ENCODE results near the gene MGA. TPM values are rescaled to one million over a fixed set of nuclear protein-coding genes. Genes with fewer than 3 reads are reported as not detected.

Gene MGA
- polyA plus RNA-seq, 3 donors: 36.2 to 40.8 (median 39.2) TPM

DNA sequence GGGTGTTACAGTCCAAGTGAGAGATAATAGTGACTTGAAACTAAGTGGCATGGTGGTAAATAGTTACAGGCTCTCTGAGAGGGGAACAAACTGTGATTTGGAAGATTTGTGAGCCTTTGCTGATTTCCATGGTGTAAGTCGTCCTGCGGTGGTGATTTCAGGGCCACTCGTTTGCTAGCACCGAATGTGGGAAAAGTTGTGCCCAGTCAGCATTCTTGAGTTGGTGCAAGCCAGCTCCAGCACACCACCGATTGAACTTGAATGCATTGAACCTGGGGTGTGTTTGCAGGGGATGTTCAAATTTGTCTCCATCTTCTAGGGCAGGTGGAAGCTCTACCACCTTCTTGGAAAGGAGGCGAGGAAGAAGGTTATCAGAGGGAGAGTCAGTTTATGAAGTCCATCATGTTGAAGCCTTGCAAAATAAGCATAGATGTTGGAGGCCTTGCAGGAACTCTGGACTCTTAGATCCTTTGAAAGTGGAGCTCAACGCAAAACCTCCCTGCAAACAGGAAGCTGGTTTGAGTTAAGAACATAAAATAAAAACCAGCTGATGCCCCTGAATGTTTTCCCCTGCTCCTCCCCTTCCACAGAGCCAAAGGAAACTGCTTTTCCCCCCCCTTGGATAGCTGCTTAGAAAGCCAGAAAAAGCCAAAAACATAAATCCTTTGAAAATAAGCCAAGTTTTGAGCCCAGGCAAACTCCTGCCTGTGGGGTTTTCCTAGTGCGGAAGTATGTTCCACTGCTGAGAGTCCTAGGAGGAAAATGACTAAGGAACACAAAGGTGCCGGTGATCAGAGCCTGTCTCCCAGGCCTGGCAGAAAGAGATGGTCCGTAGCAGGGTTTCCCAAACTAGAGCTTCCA lies 136.0 kb downstream of the MGA start:
- peak in 5 of 11 donors; percentile 33 to 45 (median 43) for DNase-seq (ENCODE audit: extremely low read depth in 1 of 11, low read depth in 9 of 11, low spot score in 4 of 11)

DNA sequence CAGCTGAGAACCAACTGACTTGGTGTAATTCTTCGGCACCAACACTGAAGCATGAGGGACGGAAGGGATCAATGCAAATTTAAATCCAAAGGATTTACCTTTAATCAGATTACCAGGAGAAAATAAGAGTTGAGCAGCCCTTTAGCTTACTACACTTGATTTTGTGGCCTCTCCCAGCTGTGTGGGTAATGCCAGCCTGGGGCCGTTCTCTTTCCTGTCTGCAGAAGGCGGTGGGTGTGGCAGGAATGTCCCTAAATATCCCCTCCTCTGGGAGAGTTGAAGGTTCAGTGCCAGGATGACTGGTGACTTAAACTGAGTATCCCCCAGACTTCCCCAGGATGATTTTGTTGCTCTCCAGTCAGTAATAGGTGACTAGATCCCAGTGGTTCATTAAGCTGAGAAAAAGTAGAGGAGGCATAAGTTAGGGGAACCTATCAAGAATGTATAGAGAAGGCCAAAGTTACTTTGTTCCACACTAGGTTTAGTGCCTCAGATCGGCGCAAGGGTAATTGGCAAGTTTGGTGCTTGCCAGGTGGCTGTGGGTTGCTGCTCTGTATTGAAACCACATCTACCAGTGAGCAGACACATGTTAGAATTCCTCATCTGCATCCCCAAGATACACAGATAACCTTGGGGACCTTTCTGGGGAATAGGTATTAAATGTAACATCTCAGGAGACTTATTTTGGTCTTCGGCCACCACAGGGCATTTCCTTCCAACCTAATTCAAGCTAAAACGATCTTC lies 137.2 kb downstream of the MGA start:
- DNase-seq (ENCODE audit: extremely low read depth in 1 of 11, low read depth in 9 of 11, low spot score in 4 of 11): no peak

DNA sequence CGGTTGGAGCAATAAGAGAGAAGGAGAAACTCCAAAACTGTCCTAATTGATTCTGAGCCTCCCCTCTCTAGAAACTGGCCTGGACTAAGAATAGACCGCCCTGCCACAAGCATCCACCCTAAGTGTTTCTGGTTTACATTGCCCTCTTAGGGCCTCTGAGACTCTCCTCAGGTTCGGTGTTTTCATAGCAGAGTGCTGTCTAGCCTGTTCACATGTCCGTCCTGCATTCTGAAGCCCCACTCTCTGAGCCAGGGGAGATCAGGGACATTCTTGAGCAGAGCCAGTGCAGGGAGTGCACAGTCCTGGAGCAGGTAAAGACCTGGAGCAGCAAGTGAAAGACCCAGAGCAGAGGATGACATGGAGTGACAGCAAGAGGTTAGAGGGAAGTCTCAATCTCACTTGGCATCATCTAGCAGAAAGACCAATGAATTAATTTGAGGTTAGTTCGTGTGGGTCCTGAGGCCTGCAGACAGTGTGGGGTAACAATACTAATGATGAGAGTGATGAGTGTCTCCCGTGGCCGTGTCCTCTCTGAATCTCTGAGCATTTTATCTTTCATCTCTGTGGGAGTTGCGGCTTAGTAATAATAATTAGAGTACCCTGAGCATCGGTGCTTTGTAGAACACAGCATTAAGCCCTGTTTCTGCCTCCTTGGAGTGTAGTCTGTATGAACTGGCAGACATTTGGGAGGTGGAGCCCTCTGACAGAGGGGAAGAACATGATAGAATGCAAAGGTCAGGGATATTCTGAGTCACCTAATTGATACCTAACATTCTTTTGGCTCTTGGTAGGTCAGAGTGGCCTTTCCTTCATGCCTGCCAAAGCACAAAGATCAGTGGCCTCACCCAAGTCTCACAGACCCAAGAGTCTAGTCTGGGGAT lies 138.6 kb downstream of the MGA start:
- no peak for DNase-seq (ENCODE audit: extremely low read depth in 1 of 11, low read depth in 9 of 11, low spot score in 4 of 11)

DNA sequence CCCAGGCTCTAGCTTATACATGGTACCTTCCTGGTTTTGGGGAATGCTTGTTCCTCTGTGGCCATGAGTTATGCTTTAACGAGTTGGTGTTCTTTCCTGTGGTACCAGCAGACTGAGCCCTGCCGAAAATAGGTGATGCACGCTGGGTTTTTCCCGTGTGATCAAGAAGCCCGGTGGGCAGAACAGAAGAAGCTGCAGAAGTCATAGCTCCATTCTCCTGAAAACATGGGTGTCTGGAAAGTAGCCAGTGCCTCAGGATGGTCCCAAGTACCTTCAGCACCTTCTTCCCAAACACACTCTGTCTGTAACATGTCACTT lies 139.2 kb downstream of the MGA start:
- no peak for DNase-seq (ENCODE audit: extremely low read depth in 1 of 11, low read depth in 9 of 11, low spot score in 4 of 11)

DNA sequence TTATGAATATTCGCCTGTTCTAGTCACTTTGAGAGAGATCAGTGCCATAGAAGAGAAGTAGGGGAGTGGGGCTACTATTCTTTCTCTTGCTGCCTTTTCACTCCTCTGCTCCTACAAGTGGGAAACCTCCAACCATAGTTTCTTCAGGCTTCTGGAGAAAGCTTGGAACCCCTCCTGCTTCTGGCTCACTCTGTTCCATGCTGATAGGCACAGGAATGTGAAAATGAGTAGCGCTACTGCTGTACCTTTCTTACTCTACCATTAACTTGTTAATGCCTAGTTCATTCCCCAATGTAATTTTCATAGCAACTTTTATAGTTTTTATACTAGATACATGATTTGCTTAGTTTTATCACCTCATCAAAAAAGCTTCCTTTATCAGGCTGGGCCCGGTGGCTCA lies 141.0 kb downstream of the MGA start:
- DNase-seq (ENCODE audit: extremely low read depth in 1 of 11, low read depth in 9 of 11, low spot score in 4 of 11): no peak

GRCh38 chr15:41801850-41802455 lies 141.7 kb downstream of the MGA start:
- no peak for DNase-seq (ENCODE audit: extremely low read depth in 1 of 11, low read depth in 9 of 11, low spot score in 4 of 11)

GRCh38 chr15:41804361-41804760 lies 144.2 kb downstream of the MGA start:
- DNase-seq (ENCODE audit: extremely low read depth in 1 of 11, low read depth in 9 of 11, low spot score in 4 of 11): no peak

DNA sequence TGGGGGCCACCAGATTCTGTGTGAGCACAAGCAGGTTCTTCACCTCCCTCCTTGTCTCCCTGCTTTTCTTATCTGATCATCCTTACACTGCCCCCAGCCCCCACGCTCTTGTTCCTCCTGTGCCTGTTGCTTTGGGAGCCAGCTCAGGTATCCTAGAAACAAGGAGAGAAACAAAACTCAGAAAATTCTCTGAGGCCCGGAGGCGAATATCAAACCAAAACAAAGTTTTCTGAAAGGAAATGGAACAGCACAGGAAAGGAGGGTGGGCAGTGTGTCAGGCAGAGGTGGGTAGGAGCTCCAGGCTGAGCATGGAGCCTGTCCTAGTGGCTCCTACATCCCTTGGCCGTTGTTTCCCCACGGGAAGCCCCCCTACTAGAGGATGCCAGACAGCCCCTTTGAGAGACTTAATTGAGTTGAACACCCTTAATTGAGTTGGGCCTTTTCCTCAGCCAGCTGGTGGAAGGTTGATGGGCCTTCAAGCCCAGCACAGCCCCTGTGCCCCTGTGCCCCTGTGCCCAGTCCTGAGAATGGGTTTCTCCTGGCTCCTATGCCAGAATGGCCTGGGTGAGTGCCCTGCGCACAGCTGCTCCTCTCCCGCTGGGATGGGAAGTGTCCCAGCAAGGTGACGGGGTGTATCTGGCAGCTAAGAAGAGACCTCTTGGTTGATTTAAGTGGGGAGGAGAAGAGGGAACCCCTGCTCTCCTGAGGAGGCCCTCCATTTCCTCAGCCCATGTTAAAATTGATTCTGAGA lies 144.9 kb downstream of the MGA start:
- DNase-seq (ENCODE audit: extremely low read depth in 1 of 11, low read depth in 9 of 11, low spot score in 4 of 11): no peak

- no peak for DNase-seq (ENCODE audit: extremely low read depth in 1 of 11, low read depth in 9 of 11, low spot score in 4 of 11)
Observed at GRCh38 chr15:41805711-41806110, 145.5 kb downstream of the MGA start.

GRCh38 chr15:41806291-41807181 lies 146.3 kb downstream of the MGA start:
- DNase-seq (ENCODE audit: extremely low read depth in 1 of 11, low read depth in 9 of 11, low spot score in 4 of 11): no peak

GRCh38 chr15:41809121-41809520 lies 148.9 kb downstream of the MGA start:
- DNase-seq (ENCODE audit: extremely low read depth in 1 of 11, low read depth in 9 of 11, low spot score in 4 of 11): no peak

DNA sequence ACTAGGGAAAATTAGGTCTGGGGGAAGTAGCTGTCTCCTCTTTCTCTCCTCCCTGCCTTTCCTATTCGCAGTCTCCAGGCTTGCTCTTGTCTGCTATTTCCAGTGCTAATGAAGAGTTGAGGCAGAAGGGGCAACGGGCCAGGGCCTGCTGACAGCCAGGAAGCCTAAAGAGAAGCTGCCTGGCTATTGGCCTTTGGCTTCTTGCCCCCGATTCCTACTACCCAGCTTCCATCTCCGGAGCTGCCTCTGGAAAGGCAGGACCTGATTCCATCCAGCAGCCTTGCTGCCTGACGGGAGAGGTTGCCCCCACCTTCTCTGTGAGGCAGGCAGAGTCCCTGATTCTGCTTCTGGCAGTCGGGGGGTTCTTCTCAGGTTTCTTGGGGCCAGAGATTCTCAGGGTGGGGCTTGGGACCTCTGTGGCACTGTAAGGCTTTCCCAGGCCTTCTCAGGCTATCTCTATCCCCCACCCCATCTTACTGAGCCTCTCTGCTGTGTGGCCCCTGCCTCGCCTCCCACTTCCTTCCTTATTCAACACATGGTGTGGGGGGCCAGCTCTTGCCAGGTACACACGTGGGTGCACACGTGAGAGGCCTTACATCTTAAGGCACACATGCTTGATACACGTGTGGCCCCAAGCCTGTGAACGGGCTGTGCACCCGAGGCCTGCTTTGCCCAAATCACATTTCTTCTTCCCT lies 149.5 kb downstream of the MGA start:
- DNase-seq (ENCODE audit: extremely low read depth in 1 of 11, low read depth in 9 of 11, low spot score in 4 of 11): no peak

GRCh38 chr15:41810651-41811431 lies 150.6 kb downstream of the MGA start:
- no peak for DNase-seq (ENCODE audit: extremely low read depth in 1 of 11, low read depth in 9 of 11, low spot score in 4 of 11)

- peak in 10 of 11 donors; percentile 48 to 80 (median 66) for DNase-seq (ENCODE audit: extremely low read depth in 1 of 11, low read depth in 9 of 11, low spot score in 4 of 11)
Observed at GRCh38 chr15:41811432-41812195, 151.4 kb downstream of the MGA start.

DNA sequence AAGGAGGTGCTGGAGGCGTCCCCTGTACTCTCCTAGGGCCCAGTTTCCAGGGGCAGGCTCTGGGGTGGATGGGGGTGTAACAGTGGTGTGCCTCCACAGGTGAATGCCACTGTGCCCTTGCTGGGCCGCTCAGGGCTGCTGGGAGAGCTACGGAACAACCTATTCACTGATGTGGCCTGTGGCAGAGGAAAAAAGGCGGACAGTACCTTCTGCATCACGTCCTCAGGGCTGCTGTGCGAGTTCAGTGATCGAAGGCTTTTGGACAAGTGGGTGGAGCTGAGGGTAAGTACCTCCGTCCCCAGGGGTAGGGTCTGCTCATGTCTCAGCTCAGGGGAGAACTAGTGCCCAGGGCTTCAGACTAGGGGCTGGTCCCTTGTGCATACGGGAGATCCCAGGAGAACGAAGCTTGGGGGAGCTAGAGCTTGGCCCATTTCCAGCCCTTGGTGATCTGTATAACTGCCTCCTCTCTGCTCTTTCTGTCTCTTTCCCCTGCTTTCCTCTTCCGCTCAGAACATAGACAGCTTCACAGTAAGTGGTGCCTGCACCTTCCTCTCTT lies 152.7 kb downstream of the MGA start:
- no peak for DNase-seq (ENCODE audit: extremely low read depth in 1 of 11, low read depth in 9 of 11, low spot score in 4 of 11)
